ENCODE results near the gene MEP1B. TPM values are rescaled to one million over a fixed set of nuclear protein-coding genes. Genes with fewer than 3 reads are reported as not detected.

The MEP1B gene
- total RNA-seq, 1 donor from 2014 or later, result not detected

- H3K4me3 ChIP-seq (ENCODE audit: low read depth, low read length), result no peak overlapping the region
- DNase-seq (ENCODE audit: low read depth), result no peak
- no peaks in the 10 kb centered on the region for H3K36me3 ChIP-seq (ENCODE audit: control insufficient read depth, insufficient read depth, low read length)
- no peaks in the 10 kb centered on the region for H3K27me3 ChIP-seq (ENCODE audit: control insufficient read depth, insufficient read depth, low read length)
- TF ChIP-seq CTCF (IDR thresholded peaks at IDR 0.05; ENCODE audit: insufficient read depth, low read length, poor library complexity, severe bottlenecking), result no peak
Observed at GRCh38 chr18:32259553-32259952, 69.7 kb downstream of the MEP1B start.

DNA sequence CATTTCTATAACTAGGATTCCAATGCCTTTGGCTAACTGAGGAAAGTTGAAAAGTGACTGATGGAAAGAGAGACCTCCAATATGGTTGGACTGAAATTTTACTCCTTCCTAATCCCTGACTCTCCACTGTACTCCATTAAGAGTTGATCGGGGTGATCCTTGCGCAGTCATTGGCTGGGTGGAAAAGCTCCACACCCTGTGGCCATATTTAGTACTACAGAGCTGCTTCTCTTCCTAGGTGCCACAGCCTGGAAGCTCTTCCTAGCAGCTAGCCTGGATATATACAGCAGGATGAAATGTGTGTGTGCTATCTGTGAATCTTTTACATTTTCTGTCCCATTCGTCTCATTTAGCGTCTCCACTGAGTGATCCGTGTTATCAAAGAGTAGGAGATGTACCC is 71.2 kb downstream of the MEP1B start:
- peak; percentile 14 for TF ChIP-seq CTCF (IDR thresholded peaks at IDR 0.05; ENCODE audit: insufficient read depth, low read length, poor library complexity, severe bottlenecking)
- no peak for DNase-seq (ENCODE audit: low read depth)

DNA sequence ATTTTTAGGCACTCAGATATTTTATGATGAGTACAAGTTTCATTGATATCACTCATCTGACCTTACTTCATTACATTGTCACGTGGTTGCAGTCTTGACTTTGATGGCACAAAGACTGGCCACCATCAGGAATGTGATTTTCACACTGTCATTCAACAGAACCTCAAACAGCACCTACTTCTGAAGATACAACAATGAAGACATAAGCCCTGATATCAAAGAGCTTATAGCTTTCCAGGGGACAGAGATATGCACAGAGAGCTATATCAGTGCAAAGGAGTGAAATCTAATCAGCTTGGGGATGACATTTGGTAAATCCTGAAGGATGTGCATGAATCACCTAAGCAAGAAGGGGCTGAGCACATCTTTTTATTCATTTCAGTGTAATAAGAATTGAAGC is 72.3 kb downstream of the MEP1B start:
- no peaks in the 10 kb centered on the region for H3K27me3 ChIP-seq (ENCODE audit: control insufficient read depth, insufficient read depth, low read length)
- no peaks in the 10 kb centered on the region for H3K36me3 ChIP-seq (ENCODE audit: control insufficient read depth, insufficient read depth, low read length)
- no peak overlapping the region for H3K4me3 ChIP-seq (ENCODE audit: low read depth, low read length)
- no peak for TF ChIP-seq CTCF (IDR thresholded peaks at IDR 0.05; ENCODE audit: insufficient read depth, low read length, poor library complexity, severe bottlenecking)
- no peak for DNase-seq (ENCODE audit: low read depth)

More for the DNA sequence above, 71.2 kb downstream of the MEP1B start:
- Histone ChIP-seq H3K36me3 (ENCODE audit: control insufficient read depth, insufficient read depth, low read length) (no peaks in the 10 kb centered on the region), H3K4me3 (ENCODE audit: low read depth, low read length) (no peak overlapping the region), H3K27me3 (ENCODE audit: control insufficient read depth, insufficient read depth, low read length) (no peaks in the 10 kb centered on the region)

GRCh38 chr18:32264401-32264800 is 74.6 kb downstream of the MEP1B start:
- Histone ChIP-seq H3K27me3 (ENCODE audit: control insufficient read depth, insufficient read depth, low read length) (no peaks in the 10 kb centered on the region), H3K36me3 (ENCODE audit: control insufficient read depth, insufficient read depth, low read length) (no peaks in the 10 kb centered on the region), H3K4me3 (ENCODE audit: low read depth, low read length) (no peak overlapping the region)
- no peak for DNase-seq (ENCODE audit: low read depth)
- TF ChIP-seq CTCF (IDR thresholded peaks at IDR 0.05; ENCODE audit: insufficient read depth, low read length, poor library complexity, severe bottlenecking), result no peak

- TF ChIP-seq CTCF (IDR thresholded peaks at IDR 0.05; ENCODE audit: insufficient read depth, low read length, poor library complexity, severe bottlenecking), result no peak
- Histone ChIP-seq H3K36me3 (ENCODE audit: control insufficient read depth, insufficient read depth, low read length) (no peaks in the 10 kb centered on the region), H3K4me3 (ENCODE audit: low read depth, low read length) (no peak overlapping the region), H3K27me3 (ENCODE audit: control insufficient read depth, insufficient read depth, low read length) (no peaks in the 10 kb centered on the region)
- DNase-seq (ENCODE audit: low read depth), result no peak
Observed at GRCh38 chr18:32267463-32267862, 77.6 kb downstream of the MEP1B start.

Other genes starting within 250 kb of the MEP1B start
- gene TRAPPC8, start 246.9 kb upstream of the MEP1B start, total RNA-seq, result 28.7 and 29.4 TPM in 2 replicates
- 1.4 and 3.2 TPM in 2 replicates for gene RNF125, start 171.2 kb upstream of the MEP1B start, total RNA-seq
- gene RNF138, start 98.2 kb upstream of the MEP1B start, total RNA-seq, result 18.6 and 19.4 TPM in 2 replicates